Tibial nerve (tissue), 3 donors: ENCODE measurements around the gene IFI30.

Source experiments
- CTCF ChIP-seq, 5 experiments: fragments of 200-600 bp in 3 of 5; fragments of 450-650 bp in 2 of 5; sonication (generic) in 3 of 5; IDR thresholded peaks; one replicate each; pipeline ENCODE4 v1.5.1; 2016 to 2019; ENCODE audit warnings: antibody characterized with exemption in 5 of 5, mild to moderate bottlenecking in 3 of 5, moderate library complexity in 2 of 5
- POLR2A ChIP-seq, 2 donors: fragments of 450-650 bp; IDR thresholded peaks; one replicate each; pipeline ENCODE4 v1.6.1; 2017; ENCODE audit warnings: antibody characterized with exemption in 2 of 2, mild to moderate bottlenecking in 2 of 2, moderate library complexity in 2 of 2

GRCh38 chr19:18211683-18212082 is 38.1 kb downstream of the IFI30 start:
- TF ChIP-seq POLR2A (IDR thresholded peaks at IDR 0.05) (no peak), CTCF (IDR thresholded peaks at IDR 0.05) (no peak)
